GM23248 (cell line): Measurements from ENCODE around the gene EFCAB5.

Experiments
- EZH2 ChIP-seq: fragments of 200-600 bp; sonication (generic); IDR thresholded peaks from 2 replicates; pipeline ENCODE4 v1.6.1; 2018; ENCODE audit warnings: antibody characterized with exemption, mild to moderate bottlenecking; ENCODE audit not compliant: insufficient read depth, poor library complexity, severe bottlenecking
- EZH2phosphoT487 ChIP-seq: fragments of 200-600 bp; sonication (generic); IDR thresholded peaks from 2 replicates; pipeline ENCODE4 v1.6.1; 2018; ENCODE audit warnings: antibody characterized with exemption, moderate library complexity, mild to moderate bottlenecking, low read depth; ENCODE audit not compliant: insufficient read depth

- TF ChIP-seq EZH2: no peak
- no peak for TF ChIP-seq EZH2phosphoT487
These were observed 175.5 kb downstream of the EFCAB5 start, which contains the start of gene NSRP1 for GRCh38 chr17:30116661-30117551.
